ENCODE measurements around the gene PRDM11. TPM values are rescaled to one million over a fixed set of nuclear protein-coding genes. Genes with fewer than 3 reads are reported as not detected.

Gene PRDM11
- total RNA-seq, 1 experiment from 2014 or later, result 10.7 TPM

DNA sequence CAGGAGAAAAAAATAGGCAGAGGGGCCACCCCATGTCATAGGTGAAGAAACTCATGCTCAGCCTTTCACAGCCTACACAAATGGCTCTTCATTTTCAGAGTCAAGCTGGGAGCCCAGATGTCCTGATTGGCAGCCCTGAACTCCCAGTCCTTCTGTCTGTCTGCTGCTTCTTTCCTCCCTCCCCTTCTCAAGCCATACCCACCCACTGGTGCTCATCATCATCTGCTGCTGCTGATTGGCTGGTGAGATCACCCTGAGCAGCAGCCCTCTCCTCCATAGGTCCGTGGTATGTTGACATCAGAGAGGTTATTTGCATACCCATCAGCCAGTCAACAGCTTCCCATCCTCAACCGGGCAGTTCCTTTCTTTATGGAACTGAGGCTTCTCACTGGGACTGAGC, 46.1 kb upstream of the PRDM11 start:
- Histone ChIP-seq H4K20me1 (ENCODE audit: insufficient read depth) (no peaks in the 10 kb centered on the region), H3F3A (ENCODE audit: insufficient read depth, low read depth) (no peaks in the 10 kb centered on the region), H3K9me2 (ENCODE audit: insufficient read depth) (no peaks in the 10 kb centered on the region), H2AFZ (no peak overlapping the region), H3K36me3 (ENCODE audit: low read depth) (no peaks in the 10 kb centered on the region), H3K4me3 (no peak overlapping the region), H3K27ac (no peak overlapping the region), H3K4me1 (replicated peaks; ENCODE audit: insufficient read depth) (no peaks in the 10 kb centered on the region), H3K4me2 (no peak overlapping the region), H3K79me2 (ENCODE audit: low read depth) (no peaks in the 10 kb centered on the region), H3K9me3 (ENCODE audit: insufficient read depth, low read depth) (no peaks in the 10 kb centered on the region), H3K27me3 (ENCODE audit: insufficient read depth, low read depth) (peaks cover 51% of the 10 kb centered on the region)
- no TSS peak for BruUV-seq (replicated peaks)
- TF ChIP-seq, protein P1, sequence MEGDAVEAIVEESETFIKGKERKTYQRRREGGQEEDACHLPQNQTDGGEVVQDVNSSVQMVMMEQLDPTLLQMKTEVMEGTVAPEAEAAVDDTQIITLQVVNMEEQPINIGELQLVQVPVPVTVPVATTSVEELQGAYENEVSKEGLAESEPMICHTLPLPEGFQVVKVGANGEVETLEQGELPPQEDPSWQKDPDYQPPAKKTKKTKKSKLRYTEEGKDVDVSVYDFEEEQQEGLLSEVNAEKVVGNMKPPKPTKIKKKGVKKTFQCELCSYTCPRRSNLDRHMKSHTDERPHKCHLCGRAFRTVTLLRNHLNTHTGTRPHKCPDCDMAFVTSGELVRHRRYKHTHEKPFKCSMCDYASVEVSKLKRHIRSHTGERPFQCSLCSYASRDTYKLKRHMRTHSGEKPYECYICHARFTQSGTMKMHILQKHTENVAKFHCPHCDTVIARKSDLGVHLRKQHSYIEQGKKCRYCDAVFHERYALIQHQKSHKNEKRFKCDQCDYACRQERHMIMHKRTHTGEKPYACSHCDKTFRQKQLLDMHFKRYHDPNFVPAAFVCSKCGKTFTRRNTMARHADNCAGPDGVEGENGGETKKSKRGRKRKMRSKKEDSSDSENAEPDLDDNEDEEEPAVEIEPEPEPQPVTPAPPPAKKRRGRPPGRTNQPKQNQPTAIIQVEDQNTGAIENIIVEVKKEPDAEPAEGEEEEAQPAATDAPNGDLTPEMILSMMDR (conservative IDR thresholded peaks at IDR 0.05), result no peak
- no peak for TF ChIP-seq EZH2 (IDR thresholded peaks at IDR 0.05; ENCODE audit: low read depth)
- ChIA-PET CTCF (interaction anchor here (0.9 kb wide), 1 partner anchor 173 kb away, joined by 3 read pairs; no protein-coding TSS in a partner anchor), POLR2A (ENCODE audit: unreplicated experiment) (no interaction called here)
- no peak for DNase-seq
- intact Hi-C loops (cut with micrococcal nuclease; ENCODE audit: unreplicated experiment), result no loop called here

DNA sequence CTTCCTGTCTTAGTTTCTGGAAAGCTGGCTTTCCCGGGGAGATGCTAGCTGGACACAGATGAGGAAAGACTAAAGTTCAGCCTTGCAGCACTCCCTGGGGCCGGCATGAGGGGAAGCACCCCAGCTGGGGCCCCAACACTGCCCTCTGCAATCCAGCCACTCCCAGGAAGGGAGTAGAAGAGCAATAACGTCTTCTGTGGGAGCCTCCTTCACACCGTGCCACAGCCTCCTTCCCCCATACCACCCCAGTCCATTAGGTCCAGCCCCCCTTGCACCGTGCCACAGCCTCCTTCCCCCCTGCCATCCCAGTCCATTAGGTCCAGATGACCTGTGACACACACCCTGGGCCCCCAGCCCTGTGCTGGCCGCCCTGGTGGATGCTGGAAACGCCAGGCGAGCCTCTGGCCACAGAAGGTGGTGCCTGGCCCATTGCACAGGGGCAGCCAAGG, 44.1 kb upstream of the PRDM11 start:
- intact Hi-C loops (cut with micrococcal nuclease; ENCODE audit: unreplicated experiment), result no loop called here
- Histone ChIP-seq H3K36me3 (ENCODE audit: low read depth) (no peaks in the 10 kb centered on the region), H2AFZ (no peak overlapping the region)

DNA sequence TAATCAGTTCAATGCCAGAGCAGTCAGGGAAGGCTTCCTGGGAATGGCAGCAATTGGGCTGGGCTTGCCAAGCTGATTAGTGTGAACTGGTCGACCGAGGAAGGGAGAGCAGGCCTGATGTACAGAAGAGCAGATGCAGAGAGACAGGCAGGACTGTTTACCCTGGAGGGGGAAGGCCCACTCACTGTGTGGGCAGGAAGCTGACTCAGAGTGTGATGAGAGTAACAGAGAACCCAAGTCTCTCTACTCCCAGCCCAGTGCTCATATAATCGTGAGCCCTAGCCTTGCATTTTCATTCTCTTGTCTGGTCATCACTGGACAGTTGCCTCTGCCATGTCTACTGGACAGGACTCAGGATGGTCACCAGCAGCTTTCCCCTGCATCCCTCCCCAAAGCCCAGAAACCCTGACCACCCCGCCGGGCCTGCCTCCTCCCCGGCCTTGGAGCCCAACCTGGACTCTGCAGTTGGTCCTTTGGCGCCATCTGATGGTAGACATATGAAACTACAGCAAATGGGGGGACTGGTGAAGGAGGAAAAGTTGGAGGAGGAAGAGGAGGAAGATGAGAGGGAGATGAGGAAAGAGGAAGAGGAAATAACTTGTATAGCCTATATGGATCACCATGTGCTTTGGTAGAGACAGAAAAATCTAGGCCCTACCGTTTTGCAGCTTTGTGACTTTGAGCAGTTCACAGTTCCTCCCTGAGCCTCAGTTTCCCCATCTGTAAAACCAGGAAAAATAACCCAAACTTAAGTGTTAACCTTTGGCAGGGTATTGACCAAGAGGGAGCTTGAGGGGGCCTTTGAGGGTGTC, 43.4 kb upstream of the PRDM11 start:
- ChIA-PET POLR2A (ENCODE audit: unreplicated experiment) (no interaction called here), CTCF (interaction anchor here (0.6 to 4.3 kb wide), 4 partner anchors 164 to 537 kb away, joined by 3 to 27 read pairs (median 4); partner anchors contain the start of gene CD82)
- H3F3A ChIP-seq (ENCODE audit: insufficient read depth, low read depth), result no peaks in the 10 kb centered on the region
- peaks cover 46% of the 10 kb centered on the region for H3K27me3 ChIP-seq (ENCODE audit: insufficient read depth, low read depth)
- H2AFZ ChIP-seq, result no peak overlapping the region
- no peaks in the 10 kb centered on the region for H3K79me2 ChIP-seq (ENCODE audit: low read depth)
- TF ChIP-seq EZH2 (IDR thresholded peaks at IDR 0.05; ENCODE audit: low read depth), result no peak
- TF ChIP-seq, protein P1 (conservative IDR thresholded peaks at IDR 0.05), result peak; percentile 99
- intact Hi-C loops (cut with micrococcal nuclease; ENCODE audit: unreplicated experiment), result loop anchor here (1.0 kb wide), 1 partner anchor 167 kb away; no protein-coding TSS in a partner anchor
- H3K27ac ChIP-seq, result no peak overlapping the region
- no peaks in the 10 kb centered on the region for H3K4me1 ChIP-seq (replicated peaks; ENCODE audit: insufficient read depth)
- H3K9me3 ChIP-seq (ENCODE audit: insufficient read depth, low read depth), result no peaks in the 10 kb centered on the region
- no peak overlapping the region for H3K4me2 ChIP-seq
- H3K9me2 ChIP-seq (ENCODE audit: insufficient read depth), result no peaks in the 10 kb centered on the region
- BruUV-seq (replicated peaks), result no TSS peak
- H4K20me1 ChIP-seq (ENCODE audit: insufficient read depth), result no peaks in the 10 kb centered on the region
- H3K4me3 ChIP-seq, result no peak overlapping the region
- H3K36me3 ChIP-seq (ENCODE audit: low read depth), result no peaks in the 10 kb centered on the region
- DNase-seq, result peak in 1 of 2 experiments; percentile 44

More for the DNA sequence above, 44.1 kb upstream of the PRDM11 start:
- H3F3A ChIP-seq (ENCODE audit: insufficient read depth, low read depth), result no peaks in the 10 kb centered on the region
- H4K20me1 ChIP-seq (ENCODE audit: insufficient read depth), result no peaks in the 10 kb centered on the region
- no peaks in the 10 kb centered on the region for H3K9me3 ChIP-seq (ENCODE audit: insufficient read depth, low read depth)
- ChIA-PET POLR2A (ENCODE audit: unreplicated experiment) (no interaction called here), CTCF (interaction anchor here (0.6 to 4.3 kb wide), 2 partner anchors 165 to 468 kb away, joined by 3 to 27 read pairs; no protein-coding TSS in a partner anchor)
- BruUV-seq (replicated peaks), result no TSS peak
- DNase-seq, result no peak
- H3K27me3 ChIP-seq (ENCODE audit: insufficient read depth, low read depth), result peaks cover 52% of the 10 kb centered on the region
- H3K79me2 ChIP-seq (ENCODE audit: low read depth), result no peaks in the 10 kb centered on the region
- no peaks in the 10 kb centered on the region for H3K4me1 ChIP-seq (replicated peaks; ENCODE audit: insufficient read depth)
- H3K9me2 ChIP-seq (ENCODE audit: insufficient read depth), result no peaks in the 10 kb centered on the region
- TF ChIP-seq, protein P1 (conservative IDR thresholded peaks at IDR 0.05), result no peak
- TF ChIP-seq EZH2 (IDR thresholded peaks at IDR 0.05; ENCODE audit: low read depth), result no peak
- H3K4me3 ChIP-seq, result no peak overlapping the region
- H3K27ac ChIP-seq, result no peak overlapping the region
- H3K4me2 ChIP-seq, result no peak overlapping the region

All from PC-9 (cell line).